DND-41 (cell line): ENCODE data around the gene GRHPR.

Source experiments
- EZH2 ChIP-seq: IDR thresholded peaks from 3 replicates; pipeline ENCODE4 v1.6.1; 2012; ENCODE audit warnings: borderline replicate concordance, low read depth, mild to moderate bottlenecking, moderate library complexity, low read length, inconsistent platforms; ENCODE audit not compliant: severe bottlenecking
- TF ChIP-seq, protein P1 (sequence below): IDR thresholded peaks from 2 replicates; pipeline ENCODE4 v1.5.1; 2012; ENCODE audit warnings: borderline replicate concordance, low read length, moderate library complexity, mild to moderate bottlenecking; ENCODE audit not compliant: poor library complexity, severe bottlenecking; ENCODE audit errors: extremely low read depth

GRCh38 chr9:37378613-37379004 is 43.9 kb upstream of the GRHPR start:
- TF ChIP-seq, protein P1, sequence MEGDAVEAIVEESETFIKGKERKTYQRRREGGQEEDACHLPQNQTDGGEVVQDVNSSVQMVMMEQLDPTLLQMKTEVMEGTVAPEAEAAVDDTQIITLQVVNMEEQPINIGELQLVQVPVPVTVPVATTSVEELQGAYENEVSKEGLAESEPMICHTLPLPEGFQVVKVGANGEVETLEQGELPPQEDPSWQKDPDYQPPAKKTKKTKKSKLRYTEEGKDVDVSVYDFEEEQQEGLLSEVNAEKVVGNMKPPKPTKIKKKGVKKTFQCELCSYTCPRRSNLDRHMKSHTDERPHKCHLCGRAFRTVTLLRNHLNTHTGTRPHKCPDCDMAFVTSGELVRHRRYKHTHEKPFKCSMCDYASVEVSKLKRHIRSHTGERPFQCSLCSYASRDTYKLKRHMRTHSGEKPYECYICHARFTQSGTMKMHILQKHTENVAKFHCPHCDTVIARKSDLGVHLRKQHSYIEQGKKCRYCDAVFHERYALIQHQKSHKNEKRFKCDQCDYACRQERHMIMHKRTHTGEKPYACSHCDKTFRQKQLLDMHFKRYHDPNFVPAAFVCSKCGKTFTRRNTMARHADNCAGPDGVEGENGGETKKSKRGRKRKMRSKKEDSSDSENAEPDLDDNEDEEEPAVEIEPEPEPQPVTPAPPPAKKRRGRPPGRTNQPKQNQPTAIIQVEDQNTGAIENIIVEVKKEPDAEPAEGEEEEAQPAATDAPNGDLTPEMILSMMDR = no peak
- TF ChIP-seq EZH2 = no peak
